NCI-H1092 treated with DMSO at 0.1 percent for 48 hours (cell line): ENCODE measurements around the gene TWSG1.
"Not testable (repeated sequence)": the region's sequence is repeated elsewhere in the genome, so short reads cannot be mapped to it uniquely, and the experiment has no call there.

Experiments
- DNase-seq: peaks from one replicate; lab custom pipeline; 2025; lab: John Stamatoyannopoulos, UW

TWSG1 gene

GRCh38 chr18:9335697-9336045, 1.1 kb downstream of the TWSG1 start:
- no peak for DNase-seq

- DNase-seq: no peak
Measured at GRCh38 chr18:9336827-9337226, 2.3 kb downstream of the TWSG1 start.

- DNase-seq: no peak
Measured at GRCh38 chr18:9337873-9338272, 3.3 kb downstream of the TWSG1 start.

GRCh38 chr18:9340472-9340871, 5.9 kb downstream of the TWSG1 start:
- DNase-seq: no peak

- DNase-seq: no peak
Measured at GRCh38 chr18:9343577-9343976, 9.0 kb downstream of the TWSG1 start.

- no peak for DNase-seq
Measured at GRCh38 chr18:9346775-9347174, 12.2 kb downstream of the TWSG1 start.

GRCh38 chr18:9348079-9348671, 13.6 kb downstream of the TWSG1 start:
- no peak for DNase-seq

- DNase-seq: no peak
Measured at GRCh38 chr18:9348766-9349165, 14.2 kb downstream of the TWSG1 start.

- no peak for DNase-seq
Measured at GRCh38 chr18:9353596-9353995, 19.0 kb downstream of the TWSG1 start.

GRCh38 chr18:9354256-9354655, 19.7 kb downstream of the TWSG1 start:
- DNase-seq: no peak

- no peak for DNase-seq
Measured at GRCh38 chr18:9356976-9357375, 22.4 kb downstream of the TWSG1 start.

GRCh38 chr18:9359796-9360195, 25.2 kb downstream of the TWSG1 start:
- DNase-seq: no peak

- DNase-seq: no peak
Measured at GRCh38 chr18:9361191-9361590, 26.6 kb downstream of the TWSG1 start.

GRCh38 chr18:9362869-9363268, 28.3 kb downstream of the TWSG1 start:
- no peak for DNase-seq

- no peak for DNase-seq
Measured at GRCh38 chr18:9364242-9364641, 29.7 kb downstream of the TWSG1 start.

- DNase-seq: no peak
Measured at GRCh38 chr18:9365406-9365805, 30.8 kb downstream of the TWSG1 start.

- peak; percentile 20 for DNase-seq
Measured at GRCh38 chr18:9366126-9366714, 31.6 kb downstream of the TWSG1 start.

GRCh38 chr18:9373254-9373653, 38.7 kb downstream of the TWSG1 start:
- not testable (repeated sequence) for DNase-seq

- DNase-seq: no peak
Measured at GRCh38 chr18:9379118-9379517, 44.5 kb downstream of the TWSG1 start.

GRCh38 chr18:9380101-9380500, 45.5 kb downstream of the TWSG1 start:
- DNase-seq: peak; percentile 41

GRCh38 chr18:9380621-9381395, 46.2 kb downstream of the TWSG1 start:
- peak; percentile 86 for DNase-seq

GRCh38 chr18:9386879-9387278, 52.3 kb downstream of the TWSG1 start:
- DNase-seq: no peak

- no peak for DNase-seq
Measured at GRCh38 chr18:9387891-9388290, 53.3 kb downstream of the TWSG1 start.

- no peak for DNase-seq
Measured at GRCh38 chr18:9389706-9390105, 55.1 kb downstream of the TWSG1 start.
